NCI-H82 treated with DMSO at 0.1 percent for 48 hours (cell line): ENCODE data around the gene HSPB1.
"Not testable (repeated sequence)": the region's sequence is repeated elsewhere in the genome, so short reads cannot be mapped to it uniquely, and the experiment has no call there.

Experiments
- DNase-seq: peaks from one replicate; lab custom pipeline; 2025; ENCODE audit not compliant: unreplicated experiment; lab: John Stamatoyannopoulos, UW

HSPB1 gene

GRCh38 chr7:76330261-76330660 is 27.8 kb downstream of the HSPB1 start:
- no peak for DNase-seq

GRCh38 chr7:76330673-76331072 is 28.2 kb downstream of the HSPB1 start:
- DNase-seq, result no peak

- no peak for DNase-seq
Measured at GRCh38 chr7:76332078-76332477, 29.6 kb downstream of the HSPB1 start.

- DNase-seq, result no peak
Measured at GRCh38 chr7:76333511-76334101, 31.1 kb downstream of the HSPB1 start.

GRCh38 chr7:76334320-76334967 is 32.0 kb downstream of the HSPB1 start:
- DNase-seq, result no peak

- not testable (repeated sequence) for DNase-seq
Measured at GRCh38 chr7:76335417-76335816, 32.9 kb downstream of the HSPB1 start.

GRCh38 chr7:76336094-76336493 is 33.6 kb downstream of the HSPB1 start:
- no peak for DNase-seq

GRCh38 chr7:76337147-76337546 is 34.7 kb downstream of the HSPB1 start:
- no peak for DNase-seq

GRCh38 chr7:76338298-76339084 is 36.0 kb downstream of the HSPB1 start:
- DNase-seq, result no peak

- no peak for DNase-seq
Measured at GRCh38 chr7:76340617-76341131, 38.2 kb downstream of the HSPB1 start.

GRCh38 chr7:76342222-76342621 is 39.7 kb downstream of the HSPB1 start:
- DNase-seq, result no peak

GRCh38 chr7:76343294-76343930 is 40.9 kb downstream of the HSPB1 start:
- DNase-seq, result no peak

GRCh38 chr7:76343931-76344321 is 41.5 kb downstream of the HSPB1 start:
- DNase-seq, result no peak

GRCh38 chr7:76346097-76346496 is 43.6 kb downstream of the HSPB1 start:
- DNase-seq, result no peak

GRCh38 chr7:76346778-76347177 is 44.3 kb downstream of the HSPB1 start:
- no peak for DNase-seq

GRCh38 chr7:76347710-76348109 is 45.2 kb downstream of the HSPB1 start:
- no peak for DNase-seq

- no peak for DNase-seq
Measured at GRCh38 chr7:76349313-76349885, 46.9 kb downstream of the HSPB1 start.

GRCh38 chr7:76351372-76351771 is 48.9 kb downstream of the HSPB1 start:
- no peak for DNase-seq

- no peak for DNase-seq
Measured at GRCh38 chr7:76352193-76352592, 49.7 kb downstream of the HSPB1 start.

GRCh38 chr7:76353744-76354143 is 51.3 kb downstream of the HSPB1 start:
- no peak for DNase-seq
